Stimulated activated CD4-positive, alpha-beta T cell treated with anti-CD3 and anti-CD28 coated beads, Interleukin-4, amount 100 ng/mL, for 4 hours (primary cell): Measurements from ENCODE around the gene FTO.
A peak's percentile ranks its signal among the peaks of the same experiment; 100 is the strongest.

ENCODE experiments used
- DNase-seq, 2 experiments: peaks; one replicate each; pipeline ENCODE4 v3.0.0-alpha.2; 2020

Gene FTO

DNA sequence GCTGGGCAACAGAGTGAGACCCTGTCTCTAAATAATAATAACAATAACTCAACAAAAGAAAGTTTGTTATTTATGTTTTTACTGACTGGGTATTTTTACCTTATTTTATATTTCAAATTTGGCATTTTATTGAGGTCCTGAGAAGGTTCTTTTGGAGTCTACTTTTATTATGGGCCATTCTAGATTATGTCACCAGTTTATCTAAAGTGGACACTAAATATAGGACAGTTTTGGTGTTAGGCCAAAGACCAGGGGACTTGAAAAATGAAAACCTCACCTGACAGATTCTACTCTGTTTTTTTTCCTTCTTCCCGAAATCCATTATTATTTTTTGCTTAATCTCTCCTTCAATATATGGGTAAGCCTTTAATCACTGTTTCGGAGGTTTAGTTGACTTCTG, 8.1 kb downstream of the FTO start:
- DNase-seq: no peak

DNA sequence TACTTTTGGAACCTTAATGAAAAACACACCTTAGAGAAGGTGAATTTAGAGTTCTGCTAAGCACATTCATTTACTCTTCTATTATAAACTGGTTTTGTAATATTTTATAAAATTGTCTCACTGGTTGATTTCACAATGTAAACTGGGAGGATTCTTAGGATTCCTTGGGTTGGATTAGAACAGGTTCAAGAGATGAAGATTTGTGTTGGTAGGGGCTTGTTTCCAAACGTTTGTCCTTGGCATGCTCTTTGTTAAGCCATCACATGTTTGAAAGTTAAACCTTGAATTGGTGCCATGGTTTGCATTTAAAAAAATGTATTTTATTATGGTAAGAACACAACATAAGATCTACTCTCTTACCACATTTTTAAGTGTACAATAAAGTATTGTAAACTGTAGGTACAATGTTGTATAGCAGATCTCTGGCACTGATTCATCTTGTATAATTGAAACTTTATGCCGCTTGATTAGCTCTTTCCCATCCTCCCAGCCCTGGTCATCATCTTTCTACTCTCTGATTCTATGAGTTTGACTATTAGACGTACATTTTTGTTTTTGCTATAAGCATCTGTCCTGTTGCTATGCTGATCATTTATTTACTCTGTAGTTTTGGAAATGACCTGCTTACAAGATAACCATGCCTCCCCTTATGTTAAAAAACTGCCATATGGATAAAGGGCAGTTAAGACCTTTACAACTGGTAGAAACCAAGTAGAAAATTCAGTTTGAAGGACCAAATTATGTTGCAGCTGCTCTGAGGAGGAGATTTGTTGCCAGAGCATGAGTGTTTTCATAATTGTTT, 9.6 kb downstream of the FTO start:
- DNase-seq: no peak

DNA sequence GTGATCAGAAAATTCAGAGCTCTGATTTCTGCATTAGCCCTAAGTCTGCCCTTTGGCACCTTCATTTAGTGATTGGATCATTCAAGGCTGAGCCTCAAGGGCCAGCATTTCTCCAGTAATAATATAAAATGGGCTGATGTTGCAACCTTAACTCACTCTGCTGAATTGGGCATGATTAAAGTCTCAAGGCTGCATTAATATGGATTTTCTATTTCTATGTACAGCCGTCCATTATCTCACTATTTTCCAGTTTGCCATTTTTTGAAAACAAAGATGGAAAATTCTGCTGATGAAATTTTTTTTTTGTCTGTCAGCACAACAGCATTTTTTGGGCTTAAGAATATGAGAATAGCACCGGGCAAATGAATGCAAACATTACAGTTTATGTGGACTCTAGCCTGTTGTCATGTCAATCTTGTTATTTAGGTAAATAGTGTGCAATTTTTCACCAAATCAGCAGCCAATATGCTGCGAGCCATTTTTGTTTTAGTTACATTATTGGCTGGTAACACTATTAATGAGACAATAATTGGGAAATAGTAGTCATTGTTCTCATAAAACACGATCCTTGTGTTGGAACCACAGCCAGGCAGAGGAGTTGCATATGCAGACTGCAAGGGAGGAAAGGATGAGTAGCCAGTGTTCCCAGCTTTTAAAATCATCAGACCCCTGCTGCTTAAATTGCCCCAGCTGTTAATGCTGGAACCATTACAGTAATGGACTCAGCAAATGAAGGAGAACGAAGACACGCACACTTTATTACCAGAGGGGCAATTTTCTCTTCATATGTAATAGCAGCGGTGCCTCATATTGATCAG, 10.5 kb downstream of the FTO start:
- DNase-seq: no peak

DNA sequence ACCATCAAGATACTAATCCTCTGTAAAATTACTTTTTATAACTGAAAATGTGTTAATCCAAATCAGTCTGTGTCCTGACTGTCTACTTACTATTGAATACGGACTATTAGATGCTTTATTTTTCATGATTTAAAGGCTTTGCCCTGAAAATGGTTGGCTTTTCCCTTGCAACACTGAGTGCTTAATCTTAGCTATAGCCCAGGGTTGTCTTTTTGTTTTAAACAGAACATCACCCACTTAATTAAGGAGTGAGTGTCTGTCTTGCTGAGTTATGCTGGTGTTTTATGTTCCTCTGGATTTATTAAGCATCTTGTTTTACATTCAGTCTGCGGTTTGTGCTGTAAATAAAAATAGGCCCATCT, 11.0 kb downstream of the FTO start:
- no peak for DNase-seq

DNA sequence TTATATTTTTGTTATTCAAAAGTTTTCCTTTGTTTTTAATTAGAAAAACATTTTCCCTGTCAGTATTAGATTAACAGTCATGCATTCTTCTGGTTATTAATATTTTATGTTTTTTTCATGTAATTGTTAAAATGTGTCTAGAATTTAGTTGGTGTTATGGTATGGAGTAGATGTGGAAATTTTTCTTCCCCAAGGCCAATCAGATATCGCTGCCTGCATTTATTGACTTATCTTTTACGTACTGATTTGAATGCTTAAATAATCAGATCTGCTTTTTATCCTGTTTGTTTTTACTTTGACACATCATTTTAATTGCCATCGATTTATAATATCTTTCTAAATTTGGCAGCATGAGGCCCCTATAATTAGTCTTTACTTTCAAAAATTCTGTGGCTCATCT, 13.6 kb downstream of the FTO start:
- no peak for DNase-seq

DNA sequence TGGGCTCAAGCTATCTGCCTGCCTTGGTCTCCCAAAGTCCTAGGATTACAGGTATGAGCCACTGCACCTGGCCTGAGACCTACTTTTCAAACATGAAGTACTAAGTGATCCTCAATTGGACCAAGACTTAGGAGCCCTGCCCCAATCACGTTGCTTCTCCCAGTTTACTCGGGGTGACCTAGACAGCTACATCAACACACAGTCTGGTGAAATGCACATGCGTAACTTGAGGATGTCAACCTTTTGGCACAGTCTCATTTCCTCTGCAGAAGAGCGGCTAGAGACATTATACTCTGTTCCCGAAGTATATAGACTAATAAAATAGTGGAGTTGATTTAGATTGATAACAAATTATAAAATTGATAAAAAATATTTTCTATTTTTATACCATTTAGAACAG, 17.1 kb downstream of the FTO start:
- DNase-seq: no peak

DNA sequence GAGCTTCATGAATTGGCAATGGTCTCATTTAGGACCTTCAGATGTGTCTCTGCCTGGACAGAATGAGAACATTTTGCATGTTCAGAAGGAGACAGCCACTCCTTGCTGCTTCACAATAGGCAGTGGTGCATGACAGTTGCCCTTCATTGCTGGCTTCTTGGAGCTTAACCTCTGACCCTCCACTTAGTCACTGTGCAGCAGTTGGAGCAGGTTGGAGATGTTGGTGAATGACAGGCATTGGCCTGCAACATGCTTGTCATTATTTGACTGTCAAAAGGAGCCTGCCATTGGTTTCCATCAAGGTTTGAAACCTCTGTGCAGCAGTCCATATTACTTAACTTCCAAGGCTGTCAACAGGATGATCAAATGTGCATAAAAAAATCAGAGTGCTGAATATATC, 22.7 kb downstream of the FTO start:
- DNase-seq: no peak

DNA sequence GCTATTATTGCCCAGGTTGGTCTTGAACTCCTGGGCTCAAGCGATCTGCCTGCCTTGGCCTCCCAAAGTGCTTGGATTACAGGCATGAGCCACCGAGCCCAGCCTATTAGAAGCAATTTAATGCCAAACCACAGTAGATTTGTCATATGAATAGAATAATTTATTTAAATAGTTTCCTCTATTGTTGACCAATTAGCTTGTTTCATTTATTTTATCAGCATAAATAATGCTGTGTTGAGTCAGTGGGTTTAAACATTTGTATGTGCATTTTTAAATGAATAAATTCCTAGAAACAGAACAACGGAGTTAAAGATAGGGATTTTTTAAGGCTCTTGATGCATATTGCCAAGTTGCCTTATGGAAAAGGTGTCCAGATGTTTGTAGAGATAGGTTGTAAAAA, 26.7 kb downstream of the FTO start:
- DNase-seq: no peak

DNA sequence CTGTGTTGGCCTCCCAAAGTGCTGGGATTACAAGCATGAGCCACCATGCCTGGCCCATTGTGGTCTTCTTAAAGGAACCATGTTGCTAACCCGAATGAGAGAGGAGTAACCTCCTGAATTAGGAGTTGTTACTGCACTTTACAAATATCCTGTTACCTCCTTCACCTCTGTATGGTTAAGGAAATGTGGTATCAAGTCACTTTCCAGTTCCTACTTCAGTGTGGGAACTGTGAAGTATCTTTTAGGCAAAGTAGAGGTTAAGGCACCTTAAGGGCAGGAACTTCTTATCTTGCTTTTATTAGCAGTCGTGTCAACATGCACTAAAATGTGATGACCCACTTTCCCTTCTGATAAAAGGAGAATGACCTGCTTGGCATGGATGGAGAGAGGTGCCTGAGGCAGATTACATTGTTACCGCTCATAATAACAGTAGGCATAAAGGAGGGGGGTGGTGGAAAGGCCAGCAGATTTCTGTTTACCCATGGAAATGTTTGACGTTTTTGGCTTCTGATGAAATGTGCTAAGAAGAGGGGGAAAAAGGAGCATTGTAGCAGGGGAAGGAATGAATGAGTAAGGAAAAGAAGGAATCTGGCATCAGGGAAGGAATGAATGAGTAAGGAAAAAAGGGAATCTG, 28.5 kb downstream of the FTO start:
- DNase-seq: no peak

DNA sequence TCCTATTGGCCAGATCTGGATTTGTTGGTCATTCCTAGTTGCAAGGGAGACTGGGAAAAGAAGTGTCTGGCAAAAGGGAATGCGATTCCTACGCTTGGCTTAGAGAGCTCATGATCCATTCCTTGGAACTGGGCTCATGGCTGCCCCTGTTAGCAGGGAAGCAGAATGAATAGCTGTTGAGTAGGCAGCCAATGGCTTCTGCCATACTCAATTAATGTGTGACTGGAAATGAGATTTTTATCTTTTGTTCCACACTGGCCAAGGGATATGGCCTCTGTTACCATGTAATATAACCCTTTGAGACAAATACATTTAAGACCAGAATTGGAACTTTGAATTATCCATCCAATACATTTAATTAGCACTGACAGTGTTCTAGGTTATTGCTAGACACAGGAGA, 31.0 kb downstream of the FTO start:
- DNase-seq: no peak

DNA sequence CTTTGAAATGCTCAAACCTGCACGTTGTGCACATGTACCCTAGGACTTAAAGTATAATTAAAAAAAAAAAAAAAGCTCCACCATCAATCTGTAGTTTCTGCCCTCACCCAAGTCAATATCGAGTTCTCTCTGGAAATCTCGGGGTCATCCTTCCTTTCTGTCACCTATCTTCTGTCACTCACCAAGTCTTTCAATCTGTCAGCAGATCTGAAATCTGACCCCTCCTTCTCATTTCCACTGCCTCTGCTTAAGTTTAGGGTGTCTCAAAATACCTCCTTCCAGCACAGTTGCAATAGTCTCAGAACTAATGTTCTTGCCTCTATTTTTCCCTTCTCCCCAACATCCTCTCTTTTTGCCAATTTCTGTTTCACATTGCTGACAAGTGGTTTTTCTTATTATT, 32.3 kb downstream of the FTO start:
- DNase-seq: no peak

DNA sequence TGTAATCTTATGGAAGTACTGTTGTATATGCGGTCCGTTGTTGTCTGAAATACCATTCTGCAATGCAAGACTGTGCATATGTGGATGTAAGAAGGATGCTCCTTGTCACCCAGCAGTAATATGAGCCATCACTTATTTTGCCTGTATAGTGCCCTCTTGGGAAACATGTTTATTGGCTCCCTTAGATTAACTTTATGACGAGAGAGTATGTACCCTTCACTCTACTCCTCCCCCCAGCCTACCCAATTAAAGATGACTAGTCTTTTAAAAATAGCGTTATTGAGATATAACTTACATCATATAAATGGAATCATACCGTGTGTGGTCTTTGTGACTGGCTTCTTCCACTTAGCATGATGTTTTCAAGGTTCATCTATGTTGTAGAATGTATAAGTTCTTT, 33.6 kb downstream of the FTO start:
- DNase-seq: no peak

DNA sequence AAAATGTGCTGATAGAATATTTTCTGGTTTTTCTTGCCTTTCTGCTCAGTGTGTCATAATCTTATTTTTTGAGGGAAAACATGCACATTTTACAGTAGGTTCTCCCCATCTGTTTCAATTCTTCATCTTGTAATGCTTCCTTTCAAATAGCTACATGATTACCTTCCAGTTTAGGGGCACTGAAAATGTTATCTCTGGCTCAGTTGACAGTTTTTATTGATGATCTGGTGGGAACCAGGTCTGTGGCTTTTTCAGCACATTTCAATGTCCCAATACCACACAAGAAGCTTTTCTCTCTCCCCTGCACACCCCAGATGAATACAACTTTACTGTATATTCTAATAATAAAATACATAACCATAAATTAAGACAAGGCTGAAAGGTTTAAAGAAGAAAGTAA, 36.5 kb downstream of the FTO start:
- DNase-seq: no peak

DNA sequence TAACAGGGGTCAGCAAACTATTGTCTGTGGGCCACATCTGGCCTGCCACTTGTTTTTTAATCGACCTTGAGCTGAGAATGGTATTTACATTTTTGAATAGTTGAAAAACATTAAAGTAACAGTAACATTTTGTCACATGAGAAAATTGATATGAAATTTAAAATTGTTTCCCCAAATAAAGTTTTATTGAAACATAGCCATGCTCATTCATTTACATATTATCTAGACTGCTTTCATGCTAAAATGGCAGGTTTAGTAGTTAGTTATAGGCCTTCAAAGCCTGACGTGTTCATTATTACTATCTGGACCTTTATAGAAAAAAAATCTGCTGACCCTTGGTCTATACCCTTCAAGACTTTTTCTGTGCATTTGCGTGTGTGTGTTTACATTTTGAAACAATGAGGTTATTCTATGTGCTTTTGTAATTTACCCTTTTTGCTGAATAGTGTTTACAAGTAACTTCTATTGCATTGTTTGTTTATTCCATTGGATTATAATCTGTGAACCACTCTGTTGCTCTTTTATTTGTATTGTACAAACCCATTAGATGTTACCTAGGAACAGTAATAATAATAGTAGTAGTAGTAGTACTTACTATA, 37.1 kb downstream of the FTO start:
- no peak for DNase-seq

DNA sequence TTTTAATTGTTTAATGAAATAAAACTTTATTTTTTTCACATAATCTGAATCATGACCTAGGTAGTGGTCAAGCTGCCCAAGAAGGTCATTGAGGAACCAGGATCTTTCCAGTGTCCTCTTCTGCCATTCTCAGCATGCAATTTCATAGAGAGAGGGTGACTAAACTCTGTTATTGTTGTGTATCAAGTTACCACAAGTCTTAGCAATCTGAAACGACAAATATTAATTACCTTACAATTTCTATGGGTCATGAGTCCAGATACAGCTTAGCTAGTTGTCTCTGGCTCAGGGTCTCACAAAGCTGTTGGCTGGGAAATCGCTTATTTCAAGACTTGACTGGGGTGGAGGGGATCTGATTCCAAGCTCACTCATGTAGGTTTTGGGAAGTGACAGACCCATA, 37.6 kb downstream of the FTO start:
- DNase-seq: no peak

DNA sequence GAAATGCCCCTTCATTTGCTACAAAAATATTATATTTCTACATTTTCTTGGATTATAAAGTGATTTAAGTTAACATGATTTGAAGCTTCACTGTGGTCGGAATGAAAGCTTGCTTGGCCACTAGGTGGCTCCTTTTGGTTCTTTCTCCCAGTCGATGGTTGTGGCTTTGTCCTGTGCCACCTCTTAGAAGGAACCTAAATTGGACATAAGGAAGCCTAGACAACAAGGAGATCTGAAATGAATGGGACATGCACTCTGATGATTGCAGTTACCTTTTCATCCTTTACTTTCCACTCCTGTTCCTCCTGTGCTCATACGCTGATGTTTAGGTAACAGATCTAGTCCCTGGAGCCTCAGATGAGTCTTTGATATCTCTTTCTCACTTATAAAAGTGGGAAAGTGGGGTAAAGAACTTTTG, 39.2 kb downstream of the FTO start:
- no peak for DNase-seq

DNA sequence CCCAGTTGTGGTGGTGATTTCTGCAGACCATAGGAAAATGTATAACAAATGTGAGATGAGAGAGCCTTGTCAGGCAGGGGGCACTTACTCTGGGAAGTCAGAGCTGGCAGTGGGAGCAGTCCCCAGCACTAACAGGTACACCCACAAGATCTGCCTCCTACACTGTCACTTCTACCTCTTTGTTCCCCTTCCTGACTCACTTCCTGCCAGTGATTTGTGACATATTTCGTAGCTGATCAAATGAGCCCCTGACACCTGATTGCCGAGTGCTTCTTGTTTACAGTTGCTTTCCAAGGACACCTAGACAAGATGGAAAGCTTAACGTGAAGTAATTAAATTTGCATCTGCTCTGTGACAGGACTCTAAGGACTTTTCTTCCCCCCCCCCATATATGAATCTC, 40.5 kb downstream of the FTO start:
- DNase-seq: peak in 1 of 2 experiments; percentile 38

DNA sequence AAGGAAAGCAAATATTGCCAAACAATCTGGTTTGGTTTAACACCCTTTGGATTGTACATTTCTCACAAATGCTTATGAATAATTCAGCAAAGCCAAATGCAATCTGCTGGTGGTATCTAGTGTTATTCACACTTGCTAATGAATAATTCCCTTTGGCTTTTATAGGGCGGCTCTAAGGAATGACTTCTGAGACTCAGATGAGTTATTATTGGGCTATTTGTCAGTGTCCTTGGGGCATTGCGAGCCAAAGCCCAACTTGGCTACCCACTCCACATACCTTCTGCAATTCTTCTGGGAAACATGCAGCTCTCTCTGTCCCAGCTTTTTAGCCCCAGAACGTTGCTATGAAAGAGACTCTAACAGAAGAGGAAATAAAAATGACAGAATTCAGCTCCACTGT, 41.1 kb downstream of the FTO start:
- DNase-seq: no peak

DNA sequence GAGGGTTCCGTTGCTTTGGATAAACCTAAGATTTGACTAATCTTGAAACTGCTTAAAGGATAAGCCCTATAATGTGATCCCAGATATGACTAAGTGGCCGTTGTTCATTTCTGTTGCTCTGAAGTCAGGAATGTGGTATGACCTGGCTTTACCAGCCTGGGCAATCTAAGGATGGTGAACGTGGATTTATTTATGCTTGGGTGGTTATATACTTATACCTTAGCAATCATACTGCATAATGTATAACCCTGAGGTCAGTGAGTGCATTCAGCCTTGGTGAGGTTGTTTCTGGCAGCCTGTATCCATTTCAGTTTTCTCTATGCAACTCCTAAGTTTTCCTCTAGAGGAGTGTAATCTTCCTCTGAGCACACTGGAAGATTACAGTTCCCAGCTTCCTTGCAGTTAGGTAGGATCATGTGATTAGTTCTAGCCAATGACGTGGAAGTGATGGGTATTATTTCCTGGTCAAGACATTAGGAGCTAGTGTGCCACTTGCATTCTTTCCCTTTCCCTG, 41.9 kb downstream of the FTO start:
- DNase-seq: no peak

DNA sequence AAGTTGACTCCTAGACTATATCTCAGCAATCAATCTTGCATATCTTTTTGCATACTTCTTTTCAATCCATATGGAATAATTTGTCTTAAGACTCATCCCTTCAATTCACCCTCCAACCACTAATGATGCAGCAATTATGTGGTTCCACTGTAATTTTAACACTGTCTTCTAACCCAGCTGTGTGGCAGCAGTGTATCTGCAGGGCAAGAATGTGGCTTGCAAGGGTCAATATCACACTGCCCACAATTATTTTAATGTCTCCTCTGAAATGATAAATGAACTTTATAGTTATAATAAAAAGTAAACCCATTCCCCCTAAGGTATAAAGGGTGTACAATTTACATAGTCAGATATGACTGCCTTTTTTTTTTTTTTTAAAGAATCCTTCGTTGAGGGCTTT, 48.6 kb downstream of the FTO start:
- DNase-seq: no peak

DNA sequence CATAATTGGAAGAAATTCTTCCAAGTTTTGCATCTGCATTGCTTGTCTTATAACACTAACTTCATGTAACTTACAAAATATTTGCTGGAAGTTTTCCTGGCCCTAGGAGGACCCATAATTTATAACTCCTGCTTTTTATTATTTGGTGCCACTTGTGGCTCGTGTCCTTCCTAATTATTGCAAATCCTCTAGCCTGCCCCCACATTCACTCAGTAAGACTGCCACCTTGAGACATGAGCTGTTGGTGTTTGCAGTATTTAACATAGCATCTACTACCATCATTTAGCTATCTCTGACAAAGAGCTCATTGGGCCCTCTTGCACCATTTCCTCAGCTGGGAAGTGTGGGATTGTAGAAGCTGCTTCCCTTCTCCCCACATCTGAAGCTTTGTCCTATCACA, 49.5 kb downstream of the FTO start:
- DNase-seq: no peak

DNA sequence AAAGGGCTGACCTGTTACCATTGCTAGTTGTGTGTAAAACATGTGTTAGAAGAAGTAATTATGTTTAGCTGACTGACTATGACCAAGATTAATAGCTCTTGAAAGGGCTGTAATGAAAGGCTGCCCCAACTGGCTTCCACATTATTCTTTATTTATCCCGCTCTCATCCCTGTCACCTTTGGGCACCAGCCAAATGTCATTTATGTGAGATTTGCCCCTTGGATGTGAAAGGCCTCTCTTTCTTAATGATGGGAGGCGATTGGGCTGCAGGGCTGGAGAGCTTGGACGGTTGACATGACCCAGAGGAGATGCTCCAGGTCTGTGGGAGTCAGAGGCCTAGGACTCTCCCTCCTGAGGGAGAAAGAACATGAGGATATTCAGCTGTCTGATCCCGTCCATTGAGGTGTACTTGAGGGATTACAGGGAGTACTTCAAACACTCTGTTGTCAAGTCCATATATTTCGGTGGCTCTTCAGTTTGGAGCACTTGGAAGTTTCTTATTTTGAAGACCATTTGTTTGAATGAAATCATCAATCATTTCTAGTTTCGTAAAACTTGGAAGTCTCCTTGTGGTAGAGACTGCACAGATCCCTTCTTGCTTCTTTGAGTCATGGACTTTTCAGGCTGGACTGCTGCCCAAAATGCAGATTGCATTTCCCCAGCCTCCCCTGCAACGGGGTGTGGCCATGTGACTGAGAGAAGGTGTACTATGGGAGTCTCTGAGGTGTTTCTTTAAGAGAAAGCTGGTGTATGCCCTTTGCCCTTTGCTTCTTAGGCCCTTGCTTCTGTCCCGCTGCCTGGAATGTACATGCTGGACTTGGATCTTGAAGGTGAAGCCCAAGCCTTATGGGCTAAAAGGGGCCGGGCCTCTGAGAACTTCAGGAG, 51.3 kb downstream of the FTO start:
- no peak for DNase-seq
